Esophagus muscularis mucosa (tissue), 3 donors: Measurements from ENCODE around the gene SLC5A1.

Experiments used
- POLR2A ChIP-seq: fragments of 450-650 bp; IDR thresholded peaks from one replicate; pipeline ENCODE4 v1.6.1; 2017; ENCODE audit warnings: antibody characterized with exemption, moderate library complexity, mild to moderate bottlenecking, low read depth
- POLR2AphosphoS5 ChIP-seq, 2 donors: sonication (generic); formaldehyde crosslinking; IDR thresholded peaks; one replicate each; pipeline ENCODE4 v1.6.1; 2017; ENCODE audit warnings: antibody characterized with exemption in 2 of 2
- TF ChIP-seq, protein P1 (sequence below), 3 experiments: fragments of 200-600 bp in 2 of 3; fragments of 450-650 bp in 1 of 3; sonication (generic) in 2 of 3; IDR thresholded peaks; one replicate each; pipeline ENCODE4 v1.5.1; 2017 to 2019; ENCODE audit warnings: antibody characterized with exemption in 3 of 3, mild to moderate bottlenecking in 2 of 3, moderate library complexity in 1 of 3

DNA sequence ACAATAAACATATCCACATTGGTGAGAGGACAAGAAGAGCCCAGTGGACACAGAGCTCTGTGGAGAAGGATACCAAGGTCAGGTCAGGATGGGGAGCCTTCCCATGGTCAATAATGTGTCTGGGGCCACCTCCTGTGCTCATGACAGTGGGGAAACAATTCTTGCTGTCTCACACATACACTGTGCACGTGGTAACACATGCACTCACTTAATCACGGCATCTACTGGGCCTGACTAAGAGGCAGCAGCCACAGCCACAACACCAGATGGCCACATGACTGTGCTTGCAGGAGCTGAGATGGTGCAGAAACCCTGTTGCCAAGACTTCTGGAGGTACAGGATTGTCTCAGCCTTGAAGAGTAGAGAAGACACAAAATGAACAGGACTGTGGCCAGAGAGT, 87.4 kb downstream of the SLC5A1 start:
- TF ChIP-seq, protein P1, sequence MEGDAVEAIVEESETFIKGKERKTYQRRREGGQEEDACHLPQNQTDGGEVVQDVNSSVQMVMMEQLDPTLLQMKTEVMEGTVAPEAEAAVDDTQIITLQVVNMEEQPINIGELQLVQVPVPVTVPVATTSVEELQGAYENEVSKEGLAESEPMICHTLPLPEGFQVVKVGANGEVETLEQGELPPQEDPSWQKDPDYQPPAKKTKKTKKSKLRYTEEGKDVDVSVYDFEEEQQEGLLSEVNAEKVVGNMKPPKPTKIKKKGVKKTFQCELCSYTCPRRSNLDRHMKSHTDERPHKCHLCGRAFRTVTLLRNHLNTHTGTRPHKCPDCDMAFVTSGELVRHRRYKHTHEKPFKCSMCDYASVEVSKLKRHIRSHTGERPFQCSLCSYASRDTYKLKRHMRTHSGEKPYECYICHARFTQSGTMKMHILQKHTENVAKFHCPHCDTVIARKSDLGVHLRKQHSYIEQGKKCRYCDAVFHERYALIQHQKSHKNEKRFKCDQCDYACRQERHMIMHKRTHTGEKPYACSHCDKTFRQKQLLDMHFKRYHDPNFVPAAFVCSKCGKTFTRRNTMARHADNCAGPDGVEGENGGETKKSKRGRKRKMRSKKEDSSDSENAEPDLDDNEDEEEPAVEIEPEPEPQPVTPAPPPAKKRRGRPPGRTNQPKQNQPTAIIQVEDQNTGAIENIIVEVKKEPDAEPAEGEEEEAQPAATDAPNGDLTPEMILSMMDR (IDR thresholded peaks at IDR 0.05) = no peak
- TF ChIP-seq POLR2A (no peak), POLR2AphosphoS5 (IDR thresholded peaks at IDR 0.05) (no peak)
